Heart left ventricle (tissue), 16 donors: ENCODE results near the gene AREL1. TPM values are rescaled to one million over a fixed set of nuclear protein-coding genes. Genes with fewer than 3 reads are reported as not detected.

Experiments
- ATAC-seq, 4 donors: fragments of 200-7000 bp; cut with Tn5 transposase; one replicate each; pipeline ENCODE4 v1.9.1; 2020 to 2022; ENCODE audit warnings: moderate library complexity in 4 of 4, mild to moderate bottlenecking in 3 of 4, moderate number of reproducible peaks in 1 of 4
- DNase-seq, 5 donors: peaks; one replicate each; pipeline ENCODE4 v3.0.0-alpha.2; 2020
- H3K27ac ChIP-seq, 12 donors: fragments of 200-600 bp; sonication (generic) in 4 of 12; one replicate each; pipeline versions ENCODE4 v1.5.0 to v1.8.0; 2016 to 2022; ENCODE audit warnings: mild to moderate bottlenecking in 2 of 12
- H3K27me3 ChIP-seq, 9 donors: fragments of 200-600 bp; sonication (generic) in 2 of 9; one replicate each; pipeline versions ENCODE4 v1.5.1 to v1.8.0; 2016 to 2022; ENCODE audit warnings: mild to moderate bottlenecking in 3 of 9
- H3K36me3 ChIP-seq, 9 donors: fragments of 200-600 bp; sonication (generic) in 2 of 9; one replicate each; pipeline versions ENCODE4 v1.5.0 to v1.8.0; 2018 to 2022; ENCODE audit warnings: mild to moderate bottlenecking in 2 of 9
- H3K4me1 ChIP-seq, 12 donors: fragments of 200-600 bp; sonication (generic) in 4 of 12; one replicate each; pipeline versions ENCODE4 v1.5.0 to v1.8.0; 2016 to 2022; ENCODE audit warnings: mild to moderate bottlenecking in 3 of 12
- H3K4me3 ChIP-seq, 12 donors: fragments of 200-600 bp; sonication (generic) in 4 of 12; one replicate each; pipeline versions ENCODE4 v1.5.0 to v1.8.0; 2017 to 2022; ENCODE audit warnings: mild to moderate bottlenecking in 9 of 12, moderate library complexity in 4 of 12
- H3K9me3 ChIP-seq, 12 donors: fragments of 200-600 bp; sonication (generic) in 4 of 12; one replicate each; pipeline versions ENCODE4 v1.5.0 to v1.8.0; 2016 to 2022; ENCODE audit warnings: mild to moderate bottlenecking in 1 of 12
- CTCF ChIP-seq, 12 donors: fragments of 200-600 bp; sonication (generic) in 4 of 12; IDR thresholded peaks; one replicate each; pipeline versions ENCODE4 v1.5.0 to v1.8.0; 2018 to 2022; ENCODE audit warnings: antibody characterized with exemption in 12 of 12, mild to moderate bottlenecking in 5 of 12
- POLR2A ChIP-seq, 2 donors: fragments of 450-650 bp; IDR thresholded peaks; one replicate each; pipeline ENCODE4 v1.6.1; 2017; ENCODE audit warnings: antibody characterized with exemption in 2 of 2, mild to moderate bottlenecking in 2 of 2, moderate library complexity in 2 of 2
- WGBS, 4 donors: extraction: QIAGEN DNeasy Blood & Tissue Kit in 2 of 4; methylation state at CpG; one replicate each; pipeline versions ENCODE4 v1.1.5 to v1.1.7; 2013 to 2018; 5-methylcytosine and 5-hydroxymethylcytosine counted together
- intact Hi-C, 10 donors: fragments of 100-400 bp; cut with DNase I; formaldehyde crosslinking; loops; one replicate each; pipeline versions ENCODE4 v1.11.1 to v1.14.2; 2022
- polyA plus RNA-seq, 2 donors: library from polyadenylated mRNA; stranded (reverse); fragments of 200-250 nt; gene quantifications; one replicate each; pipeline ENCODE4 v1.2.3, GENCODE V29; 2013
- total RNA-seq, 9 donors: library from RNA; depleted of rRNA in 2 of 9; stranded (reverse); fragments of >200 nt in 2 of 9; fragmentation: NEBNext Ultra II Directional in 3 of 9; extraction: Animal tissue kit (Norgen Biotek cat#: 25700) in 3 of 9; gene quantifications; one replicate each; pipeline versions ENCODE4 v1.1.0 to v1.2.4, GENCODE V29; 2016 to 2023
- donor health status: ischemic (EF 13 %, LVEDD 7.1; RV severe dilation, severe dysfunction).
- donor health status: healthy with polysubstance abuse.
- donor health status: DM: no; HTN: yes; CAD: no.
- donor health status: DM: no; HTN: no; CAD: no.
- donor health status: ischemic (EF 25% LVEDD 6.9; RV normal size, moderate dysfunction).
- donor health status: ischemic (EF 25% LVEDD 5.7; RV mildly dilated, moderate dysfunction).
- donor health status: healthy.
- donor health status: DM: yes; HTN: yes; CAD: no.
- donor health status: ischemic (EF 35%, LVEDD 5.7; RV mildly dilated, moderate dysfunction).
- donor health status: nonischemic (EF 11% LVEDD 7.7; RV severe dilation, severe dysfunction).
- donor health status: DM: yes; HTN: yes; CAD: no.
- donor health status: PGD.
- donor health status: ischemic (EF 29% LVEDD 5.4; RV normal size, mild dysfunction).
- donor health status: nonischemic (EF 23%, LVEDD 6.1; RV moderate dilation, normal function).

Gene AREL1
- total and polyA plus RNA-seq, 11 donors = 7.8 to 30.9 (median 22.2) TPM

GRCh38 chr14:74685056-74685455, 27.8 kb downstream of the AREL1 start:
- DNase-seq (no peak), ATAC-seq (no peak)
- Histone ChIP-seq H3K4me3 (no peak overlapping the region), H3K36me3 (peaks cover 0 to 97% (median 85%) of the 10 kb centered on the region in 9 donors), H3K4me1 (peaks cover 0 to 22% (median 7%) of the 10 kb centered on the region in 12 donors), H3K27ac (no peak overlapping the region), H3K9me3 (no peaks in the 10 kb centered on the region), H3K27me3 (no peaks in the 10 kb centered on the region)
- 88 to 93% (median 91%) methylated on average over 2 of the region's 2 CpGs for WGBS, 4 donors
- no peak for TF ChIP-seq CTCF (IDR thresholded peaks at IDR 0.05)
- TF ChIP-seq POLR2A (IDR thresholded peaks at IDR 0.05) = no peak
- intact Hi-C loops = no loop called here

- DNase-seq (peak in 1 of 5 donors; percentile 31), ATAC-seq (peak in 1 of 4 donors; percentile 51)
- Histone ChIP-seq H3K36me3 (peaks cover 0 to 95% (median 82%) of the 10 kb centered on the region in 9 donors), H3K27ac (no peak overlapping the region), H3K9me3 (no peaks in the 10 kb centered on the region), H3K4me1 (peaks cover 0 to 22% (median 7%) of the 10 kb centered on the region in 12 donors), H3K27me3 (no peaks in the 10 kb centered on the region), H3K4me3 (no peak overlapping the region)
- intact Hi-C loops = no loop called here
- no peak for TF ChIP-seq POLR2A (IDR thresholded peaks at IDR 0.05)
- no peak for TF ChIP-seq CTCF (IDR thresholded peaks at IDR 0.05)
- WGBS, 4 donors = 85 to 95% (median 91%) methylated on average over 12 of the region's 12 CpGs
Measured at GRCh38 chr14:74684434-74684833, 28.4 kb downstream of the AREL1 start.

- no peak for ATAC-seq
- H3K27me3 ChIP-seq = no peaks in the 10 kb centered on the region
- no peak overlapping the region for H3K4me3 ChIP-seq
- 62 to 80% (median 64%) methylated on average over 3 of the region's 3 CpGs for WGBS, 4 donors
- intact Hi-C loops = no loop called here
- H3K9me3 ChIP-seq = no peaks in the 10 kb centered on the region
- DNase-seq = no peak
- no peak overlapping the region for H3K27ac ChIP-seq
- peaks cover 0 to 22% (median 7%) of the 10 kb centered on the region in 12 donors for H3K4me1 ChIP-seq
- peaks cover 0 to 92% (median 82%) of the 10 kb centered on the region in 9 donors for H3K36me3 ChIP-seq
- TF ChIP-seq CTCF (IDR thresholded peaks at IDR 0.05) (no peak), POLR2A (IDR thresholded peaks at IDR 0.05) (no peak)
Measured at GRCh38 chr14:74683406-74683805, 29.5 kb downstream of the AREL1 start.

GRCh38 chr14:74682169-74682952, 30.5 kb downstream of the AREL1 start:
- no peak for TF ChIP-seq POLR2A (IDR thresholded peaks at IDR 0.05)
- no peak for TF ChIP-seq CTCF (IDR thresholded peaks at IDR 0.05)
- peaks cover 0 to 22% (median 7%) of the 10 kb centered on the region in 12 donors for H3K4me1 ChIP-seq
- H3K9me3 ChIP-seq = no peaks in the 10 kb centered on the region
- intact Hi-C loops = no loop called here
- H3K4me3 ChIP-seq = no peak overlapping the region
- H3K27me3 ChIP-seq = no peaks in the 10 kb centered on the region
- DNase-seq = no peak
- no peak for ATAC-seq
- peaks cover 0 to 92% (median 76%) of the 10 kb centered on the region in 9 donors for H3K36me3 ChIP-seq
- 92 to 93% (median 92%) methylated on average over 10 of the region's 10 CpGs for WGBS, 4 donors
- no peak overlapping the region for H3K27ac ChIP-seq
